NCI-H146 (cell line): ENCODE measurements around the gene SUMO2.

Experiments used
- DNase-seq: peaks from one replicate; lab custom pipeline; 2025; lab: John Stamatoyannopoulos, UW

Gene SUMO2

GRCh38 chr17:75124041-75124818 lies 58.5 kb downstream of the SUMO2 start:
- no peak for DNase-seq

DNA sequence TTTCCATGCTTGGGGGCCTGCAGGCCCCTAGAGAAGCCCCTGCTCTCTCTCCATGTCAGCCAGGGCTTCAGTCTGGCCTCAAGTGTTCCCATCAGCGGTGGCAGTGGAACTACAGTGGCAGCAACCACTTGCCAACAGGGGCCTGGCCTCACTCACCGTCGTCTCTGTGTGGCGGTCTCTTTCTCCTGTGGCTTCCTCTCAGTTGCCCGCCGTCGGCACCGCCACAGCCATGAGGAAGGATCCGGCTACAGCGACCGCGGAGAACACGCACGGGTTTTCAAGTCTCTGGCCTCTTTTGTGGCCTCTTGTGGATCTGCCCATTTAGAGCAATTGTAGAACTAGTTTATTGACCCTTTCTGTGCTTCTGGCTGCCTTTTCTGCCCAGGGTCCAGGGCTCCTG lies 64.5 kb downstream of the SUMO2 start:
- no peak for DNase-seq

GRCh38 chr17:75116737-75117136 lies 66.0 kb downstream of the SUMO2 start:
- no peak for DNase-seq
